GM18499 (cell line): Measurements from ENCODE around the gene PIANP.
"Not testable (repeated sequence)": the region's sequence is repeated elsewhere in the genome, so short reads cannot be mapped to it uniquely, and the experiment has no call there.

Experiments used
- ATAC-seq: cut with Tn5 transposase; IDR thresholded peaks from one replicate; pipeline ENCODE4 v1.9.1; 2021; ENCODE audit warnings: moderate number of reproducible peaks; ENCODE audit not compliant: insufficient read depth, unreplicated experiment

The PIANP gene, protein sequence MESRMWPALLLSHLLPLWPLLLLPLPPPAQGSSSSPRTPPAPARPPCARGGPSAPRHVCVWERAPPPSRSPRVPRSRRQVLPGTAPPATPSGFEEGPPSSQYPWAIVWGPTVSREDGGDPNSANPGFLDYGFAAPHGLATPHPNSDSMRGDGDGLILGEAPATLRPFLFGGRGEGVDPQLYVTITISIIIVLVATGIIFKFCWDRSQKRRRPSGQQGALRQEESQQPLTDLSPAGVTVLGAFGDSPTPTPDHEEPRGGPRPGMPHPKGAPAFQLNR

DNA sequence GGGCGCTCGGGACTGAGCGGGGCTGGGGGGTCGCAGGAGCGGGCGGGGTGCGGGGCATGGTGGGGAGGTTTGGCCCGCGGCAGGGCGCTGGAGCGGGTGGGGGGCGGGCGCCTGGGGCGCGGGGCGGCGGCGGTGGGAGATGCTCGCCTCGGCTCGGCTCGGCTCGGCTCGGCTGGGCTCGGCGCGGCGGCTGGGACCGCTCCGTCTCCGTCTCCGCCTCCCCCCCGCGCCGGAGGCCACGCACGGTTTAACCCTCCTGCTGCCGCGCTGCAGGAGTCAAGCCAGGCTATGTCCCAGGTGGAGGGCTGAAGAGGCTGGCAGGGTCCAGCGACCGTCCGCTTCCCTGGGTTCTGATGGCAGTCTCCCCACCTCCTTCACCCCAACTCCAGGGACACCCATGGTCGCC lies at the start of gene PIANP:
Gene PIANP (minus strand): TSS at position 170 of the 406 bp plus-strand sequence. CDS start 2,754 bp downstream, outside the sequence.
- ATAC-seq: no peak

DNA sequence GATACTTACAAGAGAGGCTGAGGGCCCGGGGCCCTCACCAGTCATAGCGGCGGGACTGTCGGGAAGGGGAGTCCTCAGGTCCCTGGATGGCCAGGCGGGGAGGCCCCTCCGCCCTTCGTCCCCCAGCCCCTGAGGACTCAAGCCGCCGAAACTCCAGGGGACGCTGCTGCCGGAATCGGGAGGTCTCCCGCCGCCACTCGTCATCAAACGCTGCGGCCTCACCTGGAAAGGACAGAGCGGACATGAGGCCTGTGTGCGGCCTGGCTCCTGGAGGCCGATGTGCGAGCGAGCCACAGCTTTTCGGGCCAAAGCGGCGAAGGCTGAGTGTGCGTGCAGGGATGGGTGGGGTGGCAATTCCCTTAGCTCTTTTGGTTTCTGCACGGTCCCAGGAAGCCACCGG lies 48.1 kb upstream of the PIANP start:
- ATAC-seq: no peak

DNA sequence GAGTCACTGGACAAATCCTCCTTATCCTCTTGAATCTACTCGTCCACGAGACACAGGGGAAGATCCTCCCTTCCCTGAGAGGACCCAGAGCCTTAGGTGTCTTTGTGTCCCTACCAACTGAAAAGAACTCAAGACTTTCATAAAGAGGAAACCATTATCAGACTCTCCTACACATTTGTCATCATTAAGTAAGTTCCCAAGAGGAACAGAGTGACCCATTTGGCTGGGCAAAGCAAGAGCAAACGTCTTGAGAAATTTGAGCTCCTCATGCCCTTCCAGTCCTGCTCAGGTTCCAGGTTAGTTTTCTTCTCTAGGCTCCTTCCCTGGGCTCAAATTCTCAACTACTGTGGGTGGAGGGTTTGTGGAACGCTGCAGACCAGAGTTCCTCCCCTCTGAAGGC lies 46.6 kb upstream of the PIANP start:
- no peak for ATAC-seq

DNA sequence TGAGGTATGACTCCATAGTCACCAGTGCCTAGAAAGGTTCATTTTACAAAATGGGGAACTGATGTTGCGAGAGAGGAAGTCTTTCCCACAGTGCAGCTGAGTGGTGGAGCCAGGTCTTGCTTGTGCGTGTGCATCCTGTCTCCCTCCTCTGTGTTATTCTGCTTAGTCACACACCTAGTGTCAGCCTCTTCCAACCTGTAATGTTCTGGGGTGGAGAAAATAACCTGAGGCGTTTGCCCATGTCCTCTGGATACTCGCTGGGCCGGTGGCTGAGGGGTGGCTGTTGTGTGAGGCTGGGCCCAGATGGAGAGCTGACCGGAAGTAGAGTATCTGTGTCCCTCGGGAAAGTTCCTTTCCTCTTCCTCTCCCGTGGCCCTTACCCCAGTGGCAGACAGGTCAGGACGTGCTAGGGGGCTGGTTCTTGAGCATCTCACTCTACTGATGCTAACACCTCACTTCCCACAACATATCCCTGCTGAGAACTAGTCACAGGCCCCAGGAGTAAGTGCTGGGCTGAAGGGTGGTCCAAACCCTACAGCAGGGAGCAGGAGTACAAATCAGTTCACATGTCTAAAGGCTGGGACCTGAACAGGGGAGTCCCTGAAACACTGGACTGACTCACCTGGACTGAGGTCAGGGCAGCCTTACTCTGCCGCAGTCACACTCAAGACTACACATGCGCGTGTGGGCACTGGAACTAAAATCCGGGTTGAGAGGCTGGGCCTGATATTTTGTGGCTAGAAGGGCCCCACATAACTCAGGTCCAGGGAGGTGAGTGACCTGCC lies 45.3 kb upstream of the PIANP start:
- no peak for ATAC-seq

DNA sequence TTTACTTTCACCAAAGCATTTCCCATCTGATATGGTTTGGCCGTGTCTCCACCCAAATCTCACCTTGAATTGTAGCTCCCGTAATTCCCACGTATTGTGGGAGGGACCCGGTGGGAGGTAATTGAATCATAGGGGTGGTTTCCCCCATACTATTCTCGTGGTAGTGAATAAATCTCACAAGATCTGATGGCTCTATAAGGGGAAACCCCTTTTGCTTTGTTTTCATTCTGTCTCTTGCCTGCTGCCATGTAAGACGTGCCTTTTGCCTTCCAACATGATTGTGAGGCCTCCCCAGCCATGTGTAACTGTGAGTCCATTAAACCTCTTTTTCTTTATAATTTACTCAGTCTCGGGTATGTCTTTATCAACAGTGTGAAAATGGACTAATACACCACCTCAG lies 42.7 kb upstream of the PIANP start:
- ATAC-seq: not testable (repeated sequence)

DNA sequence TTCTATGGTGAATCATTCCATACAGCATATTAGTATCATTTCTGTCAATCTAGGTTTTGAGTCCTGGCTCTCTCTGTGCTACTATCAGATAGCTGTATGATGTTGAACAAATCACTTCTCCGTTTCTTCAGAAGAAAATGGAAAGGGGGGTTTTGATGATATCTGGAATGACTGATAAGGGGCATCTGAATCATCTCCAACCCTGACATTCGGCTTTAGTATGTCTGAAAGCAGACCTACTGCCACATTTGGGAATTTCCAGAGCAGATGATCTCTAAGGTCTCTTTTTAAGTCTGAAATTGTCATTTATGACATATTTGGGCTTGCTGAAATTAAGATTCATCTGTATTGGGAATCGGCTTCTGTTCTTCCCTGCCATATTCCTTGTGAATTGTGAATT lies 42.2 kb upstream of the PIANP start:
- no peak for ATAC-seq

DNA sequence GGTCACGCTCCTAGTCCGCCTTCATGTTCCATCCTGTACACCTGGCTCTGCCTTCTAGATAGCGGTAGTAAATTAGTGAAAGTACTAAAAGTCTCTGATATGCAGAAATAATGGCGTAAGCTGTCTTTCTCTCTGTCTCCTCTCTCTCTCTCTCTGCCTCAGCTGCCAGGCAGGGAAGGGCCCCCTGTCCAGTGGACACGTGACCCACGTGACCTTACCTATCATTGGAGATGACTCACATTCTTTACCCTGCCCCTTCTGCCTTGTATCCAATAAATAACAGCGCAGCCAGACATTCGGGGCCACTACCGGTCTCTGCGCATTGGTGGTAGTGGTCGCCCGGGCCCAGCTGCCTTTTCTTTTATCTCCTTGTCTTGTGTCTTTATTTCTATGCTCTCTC lies 41.5 kb upstream of the PIANP start:
- ATAC-seq: not testable (repeated sequence)

DNA sequence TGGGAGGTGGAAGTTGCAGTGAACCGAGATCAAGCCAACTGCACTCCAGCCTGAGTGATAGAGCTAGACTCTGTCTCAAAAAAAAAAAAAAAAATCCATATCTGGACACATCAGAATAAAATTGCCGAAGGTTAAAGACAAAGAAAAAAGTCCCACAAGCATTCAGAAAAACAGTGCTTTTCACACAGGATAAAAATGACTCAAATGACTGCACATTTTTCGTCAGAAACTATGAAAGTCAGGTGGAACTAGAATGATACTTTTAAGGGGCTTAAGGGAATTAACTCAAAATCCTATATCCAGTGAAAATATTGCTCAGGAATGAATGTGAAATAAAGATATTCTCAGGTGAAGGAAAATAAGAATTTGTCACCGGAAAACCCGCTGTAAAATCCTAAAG lies 36.1 kb upstream of the PIANP start:
- ATAC-seq: no peak

DNA sequence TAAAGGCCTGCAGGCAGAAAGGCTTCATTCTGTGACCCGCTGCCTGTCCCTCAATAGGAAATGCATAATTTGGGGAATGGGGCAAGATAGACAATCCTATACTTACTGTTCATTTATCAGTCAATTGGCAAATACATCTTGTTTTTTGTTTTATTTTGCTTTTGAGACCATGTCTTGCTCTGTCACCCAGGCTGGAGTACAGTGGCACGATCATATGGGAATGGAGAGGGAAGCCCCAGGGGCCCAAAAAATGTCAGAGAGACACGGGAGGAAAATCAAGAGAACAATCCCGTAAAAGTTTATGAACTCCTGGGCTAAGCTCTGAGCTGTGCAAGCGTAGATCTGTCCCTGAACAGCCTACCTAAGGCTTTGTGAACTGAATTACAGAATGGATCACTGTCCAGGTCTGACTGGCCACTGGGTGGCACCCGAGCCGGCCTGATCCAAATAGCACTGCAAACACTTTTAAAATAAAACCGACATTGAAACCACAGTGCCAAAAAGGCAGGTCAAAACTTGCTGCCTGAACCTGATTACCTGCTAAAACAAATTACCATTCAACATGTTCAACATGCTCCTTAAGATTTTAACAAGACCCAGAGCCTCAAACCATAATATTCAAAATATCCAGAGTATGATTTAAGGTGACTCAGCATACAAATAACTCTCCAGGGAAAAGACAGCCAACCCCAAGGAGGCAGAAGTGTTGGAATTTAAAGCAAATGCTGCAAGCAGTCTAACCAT lies 35.0 kb upstream of the PIANP start:
- ATAC-seq: no peak

DNA sequence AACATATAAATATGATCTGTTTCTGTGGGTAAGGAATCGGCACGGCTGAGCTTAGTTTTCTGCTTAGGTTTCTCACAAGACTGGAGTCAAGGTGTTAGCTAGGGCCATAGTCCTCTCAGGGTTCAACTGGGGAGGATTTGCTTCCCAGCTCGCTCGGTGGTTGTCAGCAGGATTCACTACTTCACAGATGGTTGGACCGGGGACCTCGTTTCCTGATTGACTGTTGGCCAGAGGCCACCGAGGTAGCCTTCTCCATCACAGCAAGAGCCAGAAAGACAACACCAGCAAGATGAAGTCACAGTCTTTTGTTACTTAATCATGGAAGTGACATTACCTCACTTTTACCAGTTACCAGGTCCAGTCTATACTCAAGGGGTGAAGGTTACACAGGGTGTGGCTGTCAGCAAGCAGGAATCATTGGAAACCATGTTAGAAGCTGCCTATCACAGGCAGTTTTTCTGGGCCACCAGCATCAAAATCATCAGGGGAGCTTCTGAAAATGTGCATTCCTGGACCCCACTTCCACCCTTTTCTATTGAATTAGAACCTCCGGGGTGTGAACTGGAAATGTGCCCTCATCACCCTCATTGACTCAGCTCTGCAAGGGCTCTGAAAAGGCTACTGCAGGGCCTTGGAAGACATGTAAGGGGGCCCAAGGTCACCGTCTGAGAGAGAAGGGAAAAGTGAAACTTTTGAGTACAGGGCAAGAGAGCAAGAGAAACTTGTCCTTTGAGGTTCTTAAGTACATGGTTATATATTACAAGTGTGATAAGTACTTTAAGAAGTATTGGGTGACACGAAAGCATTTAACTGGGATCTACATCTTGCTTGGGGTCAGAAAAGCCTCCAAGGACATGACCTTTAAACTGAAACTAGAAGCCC lies 34.1 kb upstream of the PIANP start:
- ATAC-seq: no peak

DNA sequence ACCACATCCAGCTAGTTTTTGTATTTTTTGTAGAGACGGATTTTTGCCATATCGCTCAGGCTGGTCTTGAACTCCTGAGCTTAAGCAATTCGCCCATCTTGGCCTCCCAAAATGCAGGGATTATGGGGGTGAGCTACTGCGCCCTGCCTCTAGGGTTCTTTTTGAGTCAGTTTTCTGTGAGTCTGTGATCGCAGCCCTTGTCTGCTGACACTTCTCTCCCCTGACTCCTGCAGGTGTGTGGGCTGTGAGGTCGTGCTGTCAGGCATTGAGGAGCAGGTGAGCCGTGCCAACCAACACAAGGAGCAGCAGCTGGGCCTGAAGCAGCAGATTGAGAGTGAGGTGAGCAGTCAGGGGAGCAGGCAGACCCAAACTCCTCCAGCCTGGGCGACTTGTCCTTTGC lies 29.6 kb upstream of the PIANP start:
- no peak for ATAC-seq

DNA sequence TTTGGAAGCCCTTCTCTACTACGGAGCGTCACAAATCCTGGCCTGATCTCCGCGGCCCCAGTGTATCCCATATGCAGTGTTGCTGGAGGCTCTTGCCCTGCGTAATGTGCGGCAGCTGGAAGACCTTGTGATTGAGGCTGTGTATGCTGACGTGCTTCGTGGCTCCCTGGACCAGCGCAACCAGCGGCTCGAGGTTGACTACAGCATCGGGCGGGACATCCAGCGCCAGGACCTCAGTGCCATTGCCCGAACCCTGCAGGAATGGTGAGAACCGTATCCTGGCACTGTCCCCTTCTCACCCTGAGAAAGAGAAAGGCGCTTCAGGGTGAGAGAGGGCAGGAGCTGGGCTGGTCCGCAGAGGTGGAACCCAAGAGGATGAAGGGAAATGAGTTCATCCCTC lies 28.6 kb upstream of the PIANP start:
- ATAC-seq: no peak

DNA sequence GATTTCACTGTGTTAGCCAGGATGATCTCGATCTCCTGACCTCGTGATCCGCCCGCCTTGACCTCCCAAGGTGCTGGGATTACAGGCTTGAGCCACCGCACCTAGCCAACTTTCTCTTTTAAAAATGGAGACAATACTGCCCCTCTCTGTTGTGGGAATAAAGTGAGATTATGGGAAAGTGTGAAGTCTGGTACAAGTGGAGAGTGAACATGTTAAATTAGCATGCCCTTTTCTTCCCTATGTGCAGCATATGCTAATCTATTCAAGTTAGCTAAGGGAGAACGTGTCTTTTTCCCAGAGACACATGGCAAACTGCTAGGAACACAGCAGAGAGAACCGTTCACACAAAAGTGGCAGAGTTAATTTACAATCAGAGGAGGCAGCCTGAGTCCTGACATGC lies 24.7 kb upstream of the PIANP start:
- ATAC-seq: no peak

DNA sequence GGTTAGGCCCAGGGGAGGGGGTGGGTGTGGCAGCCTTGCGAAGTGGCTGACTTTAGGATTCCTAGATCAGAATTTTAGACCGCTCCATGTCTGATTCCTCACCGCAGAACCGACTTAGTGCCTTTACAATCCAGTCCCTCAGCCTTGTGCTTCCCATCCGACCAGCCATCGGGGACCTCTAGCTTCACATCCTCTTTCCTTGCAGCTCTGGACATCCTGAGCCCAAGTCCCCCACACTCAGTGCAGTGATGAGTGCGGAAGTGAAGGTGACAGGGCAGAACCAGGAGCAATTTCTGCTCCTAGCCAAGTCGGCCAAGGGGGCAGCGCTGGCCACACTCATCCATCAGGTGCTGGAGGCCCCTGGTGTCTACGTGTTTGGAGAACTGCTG lies 23.8 kb upstream of the PIANP start:
- peak; percentile 6 for ATAC-seq

DNA sequence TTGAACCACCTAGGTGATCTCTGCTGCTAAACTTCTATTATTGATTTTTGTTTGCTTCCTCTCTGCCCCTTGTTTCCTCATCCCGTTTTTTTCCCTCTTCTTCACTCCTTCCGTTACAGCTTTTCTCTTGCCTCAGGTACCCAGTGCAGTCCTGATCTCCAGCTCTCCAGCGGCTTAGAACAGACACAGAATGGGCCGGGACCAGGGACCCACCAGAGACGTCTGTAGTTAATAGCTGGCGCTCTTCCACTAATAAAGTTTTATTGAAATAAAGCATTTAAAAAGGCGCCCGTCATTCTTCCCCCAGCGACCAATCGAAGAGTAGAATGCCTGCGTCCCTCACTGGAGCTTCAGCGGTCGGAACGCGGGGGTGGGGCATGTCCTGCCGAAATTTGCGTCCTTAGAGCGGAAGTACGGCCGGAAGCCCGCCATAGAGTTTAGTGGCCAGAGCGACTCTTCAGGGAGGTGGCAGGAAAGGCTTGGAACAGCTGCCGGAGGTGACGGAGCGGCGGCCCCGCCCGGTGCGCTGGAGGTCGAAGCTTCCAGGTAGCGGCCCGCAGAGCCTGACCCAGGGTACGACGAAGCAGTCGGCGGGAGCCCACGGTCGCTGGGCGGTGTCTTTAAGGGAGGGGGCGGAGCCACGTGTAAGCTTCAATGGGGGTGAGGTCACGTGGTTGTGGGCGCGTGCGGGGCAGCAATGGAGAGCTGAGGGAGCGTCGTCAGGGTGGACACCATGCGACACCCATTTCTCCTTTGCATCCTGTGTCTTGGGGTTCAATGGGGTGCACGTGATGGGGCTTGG lies 23.2 kb upstream of the PIANP start, which contains the start of gene COPS7A:
Gene COPS7A (plus strand): TSS at position 440 of the 802 bp plus-strand sequence. CDS start 611 bp downstream, outside the sequence.
- ATAC-seq: peak; percentile 87

DNA sequence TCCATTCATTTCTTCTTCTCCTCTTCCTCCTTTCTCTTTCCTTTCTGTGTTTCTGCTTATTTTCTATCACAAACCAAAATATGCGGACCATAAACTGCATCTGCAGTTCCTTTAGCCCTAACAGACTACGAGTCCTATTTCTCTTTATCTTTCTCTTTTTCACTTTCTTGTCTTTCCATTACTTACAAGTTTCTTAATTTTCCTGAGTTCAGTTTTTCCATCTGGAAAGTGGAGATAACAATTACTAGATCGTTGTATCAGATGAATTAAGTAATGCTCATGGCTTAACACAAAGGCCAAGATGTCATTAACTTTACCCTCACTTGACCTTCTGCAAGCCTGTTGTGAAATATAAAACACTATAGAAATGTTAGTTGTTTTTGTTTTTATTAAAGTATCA lies 22.2 kb upstream of the PIANP start:
- no peak for ATAC-seq

DNA sequence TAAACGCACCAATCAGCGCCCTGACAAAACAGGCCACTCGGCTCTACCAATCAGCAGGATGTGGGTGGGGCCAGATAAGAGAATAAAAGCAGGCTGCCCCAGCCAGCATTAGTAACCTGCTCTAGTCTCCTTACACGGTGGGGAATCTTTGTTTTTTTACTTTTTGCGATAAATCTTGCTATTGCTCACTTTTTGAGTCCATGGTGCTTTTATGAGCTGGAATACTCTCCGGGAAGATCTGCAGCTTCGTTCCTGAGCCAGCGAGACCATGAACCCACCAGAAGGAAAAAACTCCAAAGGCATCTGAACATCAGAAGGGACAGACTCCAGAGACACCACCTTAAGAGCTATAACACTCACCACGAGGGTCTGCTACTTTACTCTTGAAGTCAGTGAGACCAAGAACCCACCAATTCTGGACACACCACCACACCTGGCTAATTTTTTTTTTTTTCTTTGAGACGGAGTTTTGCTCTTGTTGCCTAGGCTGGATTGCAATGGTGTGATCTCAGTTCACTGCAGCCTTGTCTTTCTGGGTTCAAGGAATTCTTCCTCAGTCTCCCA lies 16.3 kb upstream of the PIANP start:
- no peak for ATAC-seq

DNA sequence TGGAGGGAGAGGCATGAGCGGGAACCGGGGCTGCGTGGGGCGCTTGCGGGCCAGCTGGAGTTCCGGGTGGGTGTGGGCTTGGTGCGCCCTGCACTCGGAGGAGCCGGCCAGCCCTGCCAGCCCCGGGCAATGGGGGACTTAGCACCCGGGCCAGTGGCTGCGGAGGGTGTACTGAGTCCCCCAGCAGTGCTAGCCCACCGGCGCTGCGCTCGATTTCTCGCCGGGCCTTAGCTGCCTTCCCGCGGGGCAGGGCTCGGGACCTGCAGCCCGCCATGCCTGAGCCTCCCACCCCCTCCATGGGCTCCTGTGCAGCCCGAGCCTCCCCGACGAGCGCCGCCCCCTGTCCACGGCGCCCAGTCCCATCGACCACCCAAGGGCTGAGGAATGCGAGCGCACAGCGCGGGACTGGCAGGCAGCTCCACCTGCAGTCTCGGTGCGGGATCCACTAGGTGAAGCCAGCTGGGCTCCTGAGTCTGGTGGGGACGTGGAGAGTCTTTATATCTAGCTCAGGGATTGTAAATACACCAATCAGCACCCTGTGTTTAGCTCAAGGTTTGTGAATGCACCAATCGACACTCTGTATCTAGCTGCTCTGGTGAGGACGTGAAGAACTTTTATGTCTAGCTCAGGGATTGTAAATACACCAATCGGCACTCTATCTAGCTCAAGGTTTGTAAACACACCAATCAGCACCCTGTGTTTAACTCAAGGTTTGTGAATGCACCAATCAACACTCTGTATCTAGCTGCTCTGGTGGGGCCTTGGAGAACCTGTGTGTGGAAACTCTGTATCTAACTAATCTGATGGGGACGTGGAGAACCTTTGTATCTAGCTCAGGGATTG lies 15.6 kb upstream of the PIANP start:
- not testable (repeated sequence) for ATAC-seq
